ACHN (cell line): Measurements from ENCODE around the gene SENP8.

ENCODE experiments used
- DNase-seq: peaks from one replicate; pipeline ENCODE4 v3.0.0-alpha.2; 2015
- in situ Hi-C: cut with HindIII; loops from 2 replicates; pipeline ENCODE4 v1.10.0; 2017; ENCODE audit warnings: low sequenced_read_pairs, low pct_ligation_motif_present, low pct_unique_long_range_greater_than_20kb

SENP8 gene

GRCh38 chr15:72189250-72189902 lies 71.2 kb downstream of the SENP8 start:
- in situ Hi-C loops = no loop called here
- no peak for DNase-seq

GRCh38 chr15:72192416-72192815 lies 74.2 kb downstream of the SENP8 start:
- no peak for DNase-seq
- in situ Hi-C loops = no loop called here
